Neural crest cell (in vitro differentiated cells): ENCODE results near the gene ZNF423. TPM values are rescaled to one million over a fixed set of nuclear protein-coding genes. Genes with fewer than 3 reads are reported as not detected.
A peak's percentile ranks its signal among the peaks of the same experiment; 100 is the strongest.

ENCODE experiments used
- DNase-seq: peaks from one replicate; pipeline ENCODE4 v3.0.0; 2021; ENCODE audit warnings: low read depth, mixed read lengths, low spot score
- H3K27ac Mint-ChIP-seq: one replicate; pipeline ENCODE4 v1.8.0; 2021; ENCODE audit warnings: mild to moderate bottlenecking, mixed read lengths; ENCODE audit not compliant: unreplicated experiment
- H3K27me3 Mint-ChIP-seq: 2 replicates; pipeline ENCODE4 v1.8.0; 2021; ENCODE audit warnings: low read depth, mild to moderate bottlenecking, mixed read lengths
- H3K36me3 Mint-ChIP-seq: 2 replicates; pipeline ENCODE4 v1.8.0; 2021; ENCODE audit warnings: low read depth, mild to moderate bottlenecking, mixed read lengths
- H3K4me1 Mint-ChIP-seq: 2 replicates; pipeline ENCODE4 v1.8.0; 2021; ENCODE audit warnings: mixed read lengths
- H3K4me3 Mint-ChIP-seq: one replicate; pipeline ENCODE4 v1.8.0; 2021; ENCODE audit warnings: mild to moderate bottlenecking, mixed read lengths
- H3K9me3 Mint-ChIP-seq: 2 replicates; pipeline ENCODE4 v1.8.0; 2021; ENCODE audit warnings: mixed read lengths
- total RNA-seq: library from RNA; stranded (reverse); gene quantifications from 2 replicates; pipeline ENCODE4 v1.2.1, GENCODE V29; 2021
- TF ChIP-seq, protein P1 (sequence below): fragments of 200-600 bp; sonication (generic); conservative IDR thresholded peaks from 2 replicates; pipeline ENCODE4 v1.5.0; 2021; ENCODE audit warnings: antibody characterized with exemption, mild to moderate bottlenecking

ZNF423 gene
- total RNA-seq, 1 donor from 2014 or later: 55.4 TPM

DNA sequence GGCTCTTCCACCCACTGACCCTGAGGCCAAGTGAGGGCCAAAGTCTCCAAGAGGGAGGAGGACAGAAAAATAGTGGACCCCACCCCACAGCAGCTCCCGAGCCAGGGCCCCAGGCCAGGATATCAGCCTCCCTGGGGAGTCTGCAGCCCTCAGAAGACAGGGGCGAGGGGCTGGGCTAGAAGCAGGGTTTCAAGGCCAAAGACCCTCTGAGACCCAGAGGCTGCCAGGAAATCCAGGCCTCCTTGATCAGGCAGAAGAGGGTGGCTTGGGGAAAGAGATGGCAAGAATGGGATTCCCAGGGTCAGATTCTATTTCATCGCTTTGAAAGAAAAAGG, 156.1 kb downstream of the ZNF423 start:
- no peaks in the 10 kb centered on the region for H3K27me3 Mint-ChIP-seq
- no peaks in the 10 kb centered on the region for H3K9me3 Mint-ChIP-seq
- no peaks in the 10 kb centered on the region for H3K36me3 Mint-ChIP-seq
- TF ChIP-seq, protein P1, sequence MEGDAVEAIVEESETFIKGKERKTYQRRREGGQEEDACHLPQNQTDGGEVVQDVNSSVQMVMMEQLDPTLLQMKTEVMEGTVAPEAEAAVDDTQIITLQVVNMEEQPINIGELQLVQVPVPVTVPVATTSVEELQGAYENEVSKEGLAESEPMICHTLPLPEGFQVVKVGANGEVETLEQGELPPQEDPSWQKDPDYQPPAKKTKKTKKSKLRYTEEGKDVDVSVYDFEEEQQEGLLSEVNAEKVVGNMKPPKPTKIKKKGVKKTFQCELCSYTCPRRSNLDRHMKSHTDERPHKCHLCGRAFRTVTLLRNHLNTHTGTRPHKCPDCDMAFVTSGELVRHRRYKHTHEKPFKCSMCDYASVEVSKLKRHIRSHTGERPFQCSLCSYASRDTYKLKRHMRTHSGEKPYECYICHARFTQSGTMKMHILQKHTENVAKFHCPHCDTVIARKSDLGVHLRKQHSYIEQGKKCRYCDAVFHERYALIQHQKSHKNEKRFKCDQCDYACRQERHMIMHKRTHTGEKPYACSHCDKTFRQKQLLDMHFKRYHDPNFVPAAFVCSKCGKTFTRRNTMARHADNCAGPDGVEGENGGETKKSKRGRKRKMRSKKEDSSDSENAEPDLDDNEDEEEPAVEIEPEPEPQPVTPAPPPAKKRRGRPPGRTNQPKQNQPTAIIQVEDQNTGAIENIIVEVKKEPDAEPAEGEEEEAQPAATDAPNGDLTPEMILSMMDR: no peak
- no peak for DNase-seq
- peaks cover 92% of the 10 kb centered on the region for H3K4me1 Mint-ChIP-seq
- H3K27ac Mint-ChIP-seq: peak overlapping the region; percentile 91
- H3K4me3 Mint-ChIP-seq: peak overlapping the region; percentile 73

DNA sequence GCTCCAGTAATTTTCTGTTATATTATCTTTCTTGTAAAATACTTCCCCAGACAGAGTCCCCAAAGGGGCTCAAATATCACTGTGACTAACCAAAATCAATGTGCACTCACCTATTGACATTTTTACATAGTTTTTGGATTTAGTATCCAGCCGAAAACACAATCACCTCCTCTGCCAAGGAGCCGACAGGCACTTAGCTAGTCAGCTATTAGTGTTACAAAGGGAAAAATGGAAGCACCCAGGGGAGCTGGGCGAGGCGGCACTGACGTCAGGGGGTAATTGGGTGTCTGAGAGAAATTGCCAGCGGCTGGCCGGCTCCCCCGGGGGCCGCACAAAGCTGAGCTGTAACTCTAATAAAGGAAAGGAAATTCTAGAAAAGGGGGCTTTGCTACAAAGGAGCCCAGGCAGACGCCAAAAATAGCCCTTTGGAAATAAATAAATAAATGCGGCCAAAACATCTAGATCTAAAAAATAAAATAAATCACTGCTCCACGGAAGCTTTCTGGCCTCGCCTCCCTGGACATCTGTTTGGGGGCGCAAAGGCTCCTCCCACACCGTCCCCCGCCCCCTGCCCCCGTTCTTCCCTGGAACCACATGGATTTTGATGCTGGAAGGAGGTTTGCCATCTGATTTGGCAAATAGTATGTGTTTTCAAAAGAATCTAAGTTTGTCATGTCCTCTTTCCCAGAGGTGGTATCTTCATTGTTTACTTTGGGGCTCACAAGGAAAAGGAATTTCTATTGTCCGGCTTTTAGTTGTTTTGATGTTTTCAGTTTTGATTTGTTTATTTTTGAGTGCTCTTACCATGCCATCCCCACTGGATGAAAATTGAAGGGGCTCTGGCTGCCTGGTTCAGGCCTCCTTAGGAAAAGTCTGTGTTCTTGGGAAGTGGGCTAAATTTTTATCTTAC, 156.7 kb downstream of the ZNF423 start:
- H3K36me3 Mint-ChIP-seq: no peaks in the 10 kb centered on the region
- no peak for DNase-seq
- H3K27ac Mint-ChIP-seq: peak overlapping the region; percentile 91
- H3K27me3 Mint-ChIP-seq: no peaks in the 10 kb centered on the region
- H3K4me3 Mint-ChIP-seq: peak overlapping the region; percentile 73
- no peaks in the 10 kb centered on the region for H3K9me3 Mint-ChIP-seq
- TF ChIP-seq, protein P1: no peak
- peaks cover 92% of the 10 kb centered on the region for H3K4me1 Mint-ChIP-seq

GRCh38 chr16:49698453-49698815, 157.5 kb downstream of the ZNF423 start:
- Mint-ChIP-seq H3K27me3 (no peaks in the 10 kb centered on the region), H3K27ac (peak overlapping the region; percentile 88), H3K9me3 (no peaks in the 10 kb centered on the region), H3K4me3 (peak overlapping the region; percentile 73), H3K36me3 (no peaks in the 10 kb centered on the region), H3K4me1 (peaks cover 91% of the 10 kb centered on the region)
- TF ChIP-seq, protein P1: no peak
- no peak for DNase-seq

DNA sequence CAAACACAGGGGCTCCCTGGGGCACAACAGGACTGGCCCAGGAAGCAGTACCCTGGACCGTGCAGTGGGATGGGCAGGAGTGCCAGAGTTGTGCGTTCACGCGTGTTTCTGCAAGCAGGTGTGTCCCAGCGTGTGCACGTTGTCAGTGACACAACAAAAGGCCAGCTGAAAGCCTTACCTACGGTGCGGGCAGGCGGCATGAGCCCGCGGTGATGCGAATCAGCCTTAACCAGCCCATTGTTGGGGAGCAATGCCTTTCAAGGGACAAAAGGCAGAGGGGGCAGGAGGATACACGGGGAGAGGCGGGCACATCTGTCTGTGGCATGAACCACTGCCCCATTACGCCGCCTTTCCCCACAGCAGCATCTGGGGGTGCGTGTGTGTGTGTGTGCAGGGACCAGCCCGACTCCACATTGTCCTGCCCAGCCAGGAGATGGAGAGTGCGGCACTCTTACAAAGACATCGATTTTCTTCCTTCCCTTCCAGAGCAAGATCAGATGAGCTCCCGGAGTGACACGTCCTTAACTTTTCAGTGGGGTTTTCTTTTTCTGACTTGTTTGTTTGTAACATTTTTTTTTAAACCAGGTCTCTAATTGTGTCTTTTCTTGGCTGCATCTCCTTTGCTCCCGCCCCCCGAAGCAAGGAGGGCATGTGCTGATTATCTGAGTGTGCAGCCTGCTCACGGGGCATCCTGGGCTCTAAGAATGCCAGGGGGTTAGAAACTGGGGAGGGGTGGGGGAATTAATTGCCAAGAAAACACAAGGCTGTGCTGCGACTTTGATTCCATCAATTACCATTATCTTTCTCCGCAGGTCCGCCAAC, 158.1 kb downstream of the ZNF423 start:
- H3K27me3 Mint-ChIP-seq: no peaks in the 10 kb centered on the region
- H3K4me1 Mint-ChIP-seq: peaks cover 86% of the 10 kb centered on the region
- DNase-seq: no peak
- H3K9me3 Mint-ChIP-seq: no peaks in the 10 kb centered on the region
- peak overlapping the region; percentile 94 for H3K27ac Mint-ChIP-seq
- H3K36me3 Mint-ChIP-seq: no peaks in the 10 kb centered on the region
- TF ChIP-seq, protein P1: no peak
- peak overlapping the region; percentile 73 for H3K4me3 Mint-ChIP-seq

- Mint-ChIP-seq H3K9me3 (no peaks in the 10 kb centered on the region), H3K36me3 (no peaks in the 10 kb centered on the region), H3K27me3 (no peaks in the 10 kb centered on the region), H3K4me1 (peaks cover 74% of the 10 kb centered on the region), H3K4me3 (peak overlapping the region; percentile 64), H3K27ac (peak overlapping the region; percentile 94)
- DNase-seq: peak; percentile 85
- TF ChIP-seq, protein P1: no peak
Measured at GRCh38 chr16:49696414-49697101, 159.4 kb downstream of the ZNF423 start.
